Measurements from ENCODE around the gene BLCAP. TPM values are rescaled to one million over a fixed set of nuclear protein-coding genes. Genes with fewer than 3 reads are reported as not detected.

Gene BLCAP
- total and polyA plus RNA-seq, 9 donors = 27.7 to 147 (median 62.0) TPM

DNA sequence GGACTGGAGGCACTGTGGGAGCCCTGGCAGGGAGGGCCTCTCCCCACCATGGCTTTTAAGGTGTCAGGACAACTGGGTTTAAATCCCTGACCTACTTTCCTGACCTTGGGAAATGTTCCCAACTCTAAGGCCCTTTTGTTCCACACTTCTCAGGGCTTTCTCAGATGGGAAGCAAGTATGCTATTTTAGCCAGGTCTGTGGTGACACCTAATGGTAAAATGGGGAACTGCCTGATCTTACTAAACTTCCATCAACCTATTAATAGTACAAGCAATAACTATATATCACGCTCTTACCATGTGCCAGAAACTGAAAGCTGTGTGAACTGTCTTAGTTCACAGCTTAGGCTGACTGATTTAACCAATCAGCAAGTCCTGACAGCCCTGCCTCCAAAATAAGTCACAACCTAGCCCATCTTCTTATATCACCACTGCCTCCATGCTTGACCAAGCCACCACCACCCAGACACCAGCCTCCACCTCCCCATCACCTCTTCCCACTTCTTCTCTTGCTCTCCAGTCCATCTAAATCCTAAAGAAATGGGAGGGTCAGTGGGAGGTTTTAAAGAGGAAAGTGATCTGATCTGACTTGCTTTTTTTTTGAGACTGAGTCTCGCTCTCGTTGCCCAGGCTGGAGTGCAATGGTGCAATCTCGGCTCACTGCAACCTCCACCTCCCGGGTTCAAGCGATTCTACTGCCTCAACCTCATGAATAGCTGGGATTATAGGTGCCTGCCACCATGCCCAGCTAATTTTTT lies 6.9 kb upstream of the BLCAP start:
- Histone ChIP-seq H3K9me3 (no peaks in the 10 kb centered on the region), H3K27me3 (no peaks in the 10 kb centered on the region), H3K4me1 (ENCODE audit: insufficient read depth) (no peaks in the 10 kb centered on the region), H3K36me3 (no peaks in the 10 kb centered on the region), H3K4me3 (no peak overlapping the region), H3K27ac (no peak overlapping the region)
- DNase-seq = peak; percentile 30 to 61 (median 34)
- WGBS, 3 donors = 62 to 73% (median 62%) methylated on average over 6 of the region's 6 CpGs
- intact Hi-C loops (cut with DNase I) = loop anchor here (5.0 kb wide), 4 partner anchors 127 to 337 kb away; no protein-coding TSS in a partner anchor
- TF ChIP-seq EP300 (IDR thresholded peaks at IDR 0.05) = no peak
- TF ChIP-seq, protein P1, sequence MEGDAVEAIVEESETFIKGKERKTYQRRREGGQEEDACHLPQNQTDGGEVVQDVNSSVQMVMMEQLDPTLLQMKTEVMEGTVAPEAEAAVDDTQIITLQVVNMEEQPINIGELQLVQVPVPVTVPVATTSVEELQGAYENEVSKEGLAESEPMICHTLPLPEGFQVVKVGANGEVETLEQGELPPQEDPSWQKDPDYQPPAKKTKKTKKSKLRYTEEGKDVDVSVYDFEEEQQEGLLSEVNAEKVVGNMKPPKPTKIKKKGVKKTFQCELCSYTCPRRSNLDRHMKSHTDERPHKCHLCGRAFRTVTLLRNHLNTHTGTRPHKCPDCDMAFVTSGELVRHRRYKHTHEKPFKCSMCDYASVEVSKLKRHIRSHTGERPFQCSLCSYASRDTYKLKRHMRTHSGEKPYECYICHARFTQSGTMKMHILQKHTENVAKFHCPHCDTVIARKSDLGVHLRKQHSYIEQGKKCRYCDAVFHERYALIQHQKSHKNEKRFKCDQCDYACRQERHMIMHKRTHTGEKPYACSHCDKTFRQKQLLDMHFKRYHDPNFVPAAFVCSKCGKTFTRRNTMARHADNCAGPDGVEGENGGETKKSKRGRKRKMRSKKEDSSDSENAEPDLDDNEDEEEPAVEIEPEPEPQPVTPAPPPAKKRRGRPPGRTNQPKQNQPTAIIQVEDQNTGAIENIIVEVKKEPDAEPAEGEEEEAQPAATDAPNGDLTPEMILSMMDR (IDR thresholded peaks at IDR 0.05) = peak; percentile 49 to 94 (median 91)

DNA sequence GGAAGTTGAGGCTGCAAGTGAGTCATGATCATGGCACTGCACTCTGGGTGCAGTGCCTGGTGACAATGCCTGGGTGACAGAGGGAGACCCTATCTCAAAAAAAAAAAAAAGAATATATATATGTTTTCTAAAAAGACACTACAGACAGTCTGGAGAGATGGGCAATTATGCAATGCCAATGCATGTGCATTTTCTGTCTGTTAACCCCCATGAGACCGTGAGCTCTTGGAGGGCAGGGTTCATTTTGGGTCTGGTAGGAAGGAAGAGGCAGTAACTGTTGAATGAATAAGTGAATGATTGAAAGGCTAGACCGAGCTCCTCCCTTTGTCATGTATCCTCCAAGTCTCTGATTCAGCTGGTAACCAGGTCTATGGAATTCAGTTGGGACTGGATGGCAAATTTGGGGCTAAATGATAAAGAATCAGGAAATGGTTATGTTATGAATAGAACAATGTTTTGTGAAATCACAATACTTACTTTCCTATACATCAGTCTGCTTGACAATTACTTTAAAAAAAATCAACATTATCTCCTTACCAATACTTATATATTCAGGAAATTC lies 5.6 kb upstream of the BLCAP start:
- H3K9me3 ChIP-seq = no peaks in the 10 kb centered on the region
- H3K36me3 ChIP-seq = no peaks in the 10 kb centered on the region
- H3K27me3 ChIP-seq = no peaks in the 10 kb centered on the region
- intact Hi-C loops (cut with DNase I) = loop anchor here in 3 of 4 donors (5.0 kb wide), 3 partner anchors 126 to 336 kb away; no protein-coding TSS in a partner anchor
- H3K27ac ChIP-seq = no peak overlapping the region
- no peak for DNase-seq
- WGBS, 3 donors = 78 to 87% (median 81%) methylated on average over 2 of the region's 2 CpGs
- no peak for TF ChIP-seq POLR2A (IDR thresholded peaks at IDR 0.05)
- no peak for TF ChIP-seq EP300 (IDR thresholded peaks at IDR 0.05)
- H3K4me1 ChIP-seq (ENCODE audit: insufficient read depth) = peaks cover 4% of the 10 kb centered on the region
- H3K4me3 ChIP-seq = no peak overlapping the region

DNA sequence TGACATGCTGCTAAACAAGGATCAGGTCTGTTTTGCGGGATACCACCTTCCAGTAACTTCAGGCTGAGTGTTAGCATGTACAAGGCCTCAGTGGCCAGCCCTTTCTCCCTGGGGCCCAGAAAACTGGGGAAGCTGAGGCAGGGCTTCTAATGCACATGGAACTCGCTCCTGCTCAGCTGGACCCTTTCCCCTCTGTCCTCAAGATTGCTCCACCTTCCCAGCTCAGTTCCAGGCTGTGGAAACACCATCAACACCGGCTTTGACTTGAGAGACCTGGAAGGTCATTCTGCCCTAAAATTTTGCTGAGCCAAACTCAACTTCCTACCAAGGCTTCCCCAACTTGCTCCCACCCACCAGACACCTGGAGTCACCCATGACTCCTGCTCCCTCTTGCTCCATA lies 4.2 kb upstream of the BLCAP start:
- H3K27ac ChIP-seq = no peak overlapping the region
- H3K9me3 ChIP-seq = no peaks in the 10 kb centered on the region
- intact Hi-C loops (cut with DNase I) = loop anchor here in 3 of 4 donors (2.0 to 5.0 kb wide), 4 partner anchors 125 to 335 kb away; no protein-coding TSS in a partner anchor
- WGBS, 3 donors = 73 to 81% (median 75%) methylated on average over 3 of the region's 3 CpGs
- TF ChIP-seq EP300 (IDR thresholded peaks at IDR 0.05) (no peak), POLR2A (IDR thresholded peaks at IDR 0.05) (no peak)
- TF ChIP-seq, protein P1 (IDR thresholded peaks at IDR 0.05) = no peak
- no peak for DNase-seq
- peaks cover 4% of the 10 kb centered on the region for H3K4me1 ChIP-seq (ENCODE audit: insufficient read depth)
- no peaks in the 10 kb centered on the region for H3K27me3 ChIP-seq
- H3K4me3 ChIP-seq = no peak overlapping the region
- no peaks in the 10 kb centered on the region for H3K36me3 ChIP-seq

DNA sequence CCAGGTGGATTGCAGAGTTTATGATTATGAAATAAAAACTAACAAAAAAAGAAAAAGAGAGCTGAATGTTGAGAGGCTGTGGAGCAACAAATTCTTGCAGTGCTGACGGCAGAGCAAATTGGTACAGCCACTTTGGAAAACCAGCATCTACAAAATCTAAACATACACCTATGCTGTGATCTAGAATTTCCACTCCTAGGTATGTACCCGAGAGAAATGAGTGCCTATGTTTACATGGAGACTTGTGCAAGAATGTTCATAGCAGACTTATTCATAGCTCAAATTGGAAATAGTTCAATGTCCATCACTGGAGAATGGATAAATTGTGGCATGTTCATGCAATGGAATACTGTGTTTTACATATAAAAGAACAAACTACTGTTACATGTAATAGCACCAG lies 3.0 kb upstream of the BLCAP start:
- peaks cover 7% of the 10 kb centered on the region for H3K4me1 ChIP-seq (ENCODE audit: insufficient read depth)
- no peak overlapping the region for H3K4me3 ChIP-seq
- no peaks in the 10 kb centered on the region for H3K9me3 ChIP-seq
- intact Hi-C loops (cut with DNase I) = loop anchor here in 3 of 4 donors (2.0 to 5.0 kb wide), 4 partner anchors 123 to 333 kb away; no protein-coding TSS in a partner anchor
- H3K27me3 ChIP-seq = no peaks in the 10 kb centered on the region
- no peak for DNase-seq
- TF ChIP-seq POLR2A (IDR thresholded peaks at IDR 0.05) (no peak), EP300 (IDR thresholded peaks at IDR 0.05) (no peak)
- TF ChIP-seq, protein P1 (IDR thresholded peaks at IDR 0.05) = no peak
- no peaks in the 10 kb centered on the region for H3K36me3 ChIP-seq
- WGBS, 3 donors = 64 to 74% (median 66%) methylated on average over 2 of the region's 2 CpGs
- no peak overlapping the region for H3K27ac ChIP-seq
